HFF-Myc (cell line): ENCODE results near the gene YOD1.
A peak's percentile ranks its signal among the peaks of the same experiment; 100 is the strongest.

Experiments used
- DNase-seq: peaks from one replicate; pipeline ENCODE4 v3.0.0-alpha.2; 2011; ENCODE audit warnings: low read depth; ENCODE audit errors: extremely low read depth
- H3K4me3 ChIP-seq: replicated peaks from 2 replicates; pipeline ENCODE4 v1.5.1; 2011; ENCODE audit warnings: low read depth, mild to moderate bottlenecking, control low read depth, low read length
- TF ChIP-seq, protein P1 (sequence below): IDR thresholded peaks from 2 replicates; pipeline ENCODE4 v1.5.1; 2012; ENCODE audit warnings: mild to moderate bottlenecking, low read depth, low read length, control low read depth; ENCODE audit errors: missing control alignments

The YOD1 gene

DNA sequence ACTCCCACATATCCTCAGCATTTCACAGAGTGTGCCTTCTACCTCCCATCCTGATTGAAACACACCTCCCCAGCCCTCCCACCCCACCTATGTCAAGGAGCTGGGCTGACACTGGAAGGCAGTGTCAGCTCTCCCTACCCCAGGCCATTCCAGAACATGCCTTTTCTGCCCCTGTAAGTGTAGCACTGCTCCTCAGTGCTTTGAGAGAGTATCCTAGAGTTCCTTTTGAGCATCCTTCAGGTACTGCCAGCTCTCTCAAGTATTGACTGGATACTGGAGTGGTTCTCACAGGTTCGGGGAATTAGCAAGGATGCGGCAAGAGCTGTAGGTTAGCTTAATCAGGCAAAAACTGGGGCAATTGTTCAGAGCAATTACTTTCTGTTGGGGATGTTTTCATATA is 40.3 kb downstream of the YOD1 start:
- TF ChIP-seq, protein P1, sequence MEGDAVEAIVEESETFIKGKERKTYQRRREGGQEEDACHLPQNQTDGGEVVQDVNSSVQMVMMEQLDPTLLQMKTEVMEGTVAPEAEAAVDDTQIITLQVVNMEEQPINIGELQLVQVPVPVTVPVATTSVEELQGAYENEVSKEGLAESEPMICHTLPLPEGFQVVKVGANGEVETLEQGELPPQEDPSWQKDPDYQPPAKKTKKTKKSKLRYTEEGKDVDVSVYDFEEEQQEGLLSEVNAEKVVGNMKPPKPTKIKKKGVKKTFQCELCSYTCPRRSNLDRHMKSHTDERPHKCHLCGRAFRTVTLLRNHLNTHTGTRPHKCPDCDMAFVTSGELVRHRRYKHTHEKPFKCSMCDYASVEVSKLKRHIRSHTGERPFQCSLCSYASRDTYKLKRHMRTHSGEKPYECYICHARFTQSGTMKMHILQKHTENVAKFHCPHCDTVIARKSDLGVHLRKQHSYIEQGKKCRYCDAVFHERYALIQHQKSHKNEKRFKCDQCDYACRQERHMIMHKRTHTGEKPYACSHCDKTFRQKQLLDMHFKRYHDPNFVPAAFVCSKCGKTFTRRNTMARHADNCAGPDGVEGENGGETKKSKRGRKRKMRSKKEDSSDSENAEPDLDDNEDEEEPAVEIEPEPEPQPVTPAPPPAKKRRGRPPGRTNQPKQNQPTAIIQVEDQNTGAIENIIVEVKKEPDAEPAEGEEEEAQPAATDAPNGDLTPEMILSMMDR, result no peak
- no peak for DNase-seq
- H3K4me3 ChIP-seq, result no peak overlapping the region

DNA sequence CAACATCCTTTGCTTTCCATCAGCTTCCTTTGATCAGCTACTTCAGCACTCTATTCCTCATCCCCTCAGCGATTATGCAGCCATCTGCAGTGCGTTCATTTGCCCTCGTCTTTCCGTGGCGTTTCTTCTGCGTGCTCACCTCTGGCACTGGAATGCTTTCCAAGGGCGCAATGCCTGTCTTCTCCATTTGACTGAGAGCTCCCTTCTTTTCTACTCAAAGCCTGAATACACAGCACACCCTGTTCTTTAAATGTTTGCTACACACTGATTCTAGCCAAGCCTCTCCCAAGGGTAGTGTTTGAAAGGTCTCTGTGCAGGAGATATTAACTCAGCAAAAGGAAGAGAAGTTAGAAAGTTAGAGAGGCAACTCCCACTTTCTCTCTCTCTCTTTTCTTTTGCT is 41.1 kb downstream of the YOD1 start:
- no peak for DNase-seq
- TF ChIP-seq, protein P1, result no peak
- no peak overlapping the region for H3K4me3 ChIP-seq

DNA sequence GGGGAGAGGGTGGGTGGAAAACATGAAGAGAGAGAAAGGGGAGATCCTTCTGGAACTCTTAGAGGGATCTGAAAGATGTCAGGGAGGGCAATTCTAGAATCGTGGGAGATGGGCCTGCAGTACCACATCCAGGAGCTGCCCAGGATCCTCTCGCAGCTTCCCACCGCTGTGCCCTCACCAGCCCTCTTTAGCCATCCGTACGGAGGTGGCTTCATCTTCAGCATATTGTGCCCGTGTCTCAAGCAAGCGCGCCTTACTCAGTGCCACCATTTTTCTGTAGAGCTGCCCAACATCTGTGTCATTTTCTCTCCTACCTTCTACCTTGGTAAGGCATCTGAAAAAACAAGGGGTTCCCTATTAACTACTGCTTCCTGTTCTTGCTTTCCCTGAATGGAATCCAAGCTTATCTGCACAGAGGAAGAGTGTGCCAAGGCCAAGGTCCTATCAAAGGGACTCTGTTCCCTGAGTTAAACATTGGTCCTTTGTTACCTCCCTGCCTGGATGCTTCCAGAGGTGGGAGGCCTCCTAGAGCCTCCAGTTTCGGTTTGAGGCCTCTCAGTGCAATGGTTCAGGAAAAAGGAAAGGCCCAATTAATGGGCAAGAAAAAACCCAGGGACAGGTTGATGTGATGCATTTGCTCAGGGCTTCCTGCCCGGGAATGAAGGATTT is 41.7 kb downstream of the YOD1 start:
- H3K4me3 ChIP-seq, result no peak overlapping the region
- DNase-seq, result no peak
- TF ChIP-seq, protein P1, result no peak

DNA sequence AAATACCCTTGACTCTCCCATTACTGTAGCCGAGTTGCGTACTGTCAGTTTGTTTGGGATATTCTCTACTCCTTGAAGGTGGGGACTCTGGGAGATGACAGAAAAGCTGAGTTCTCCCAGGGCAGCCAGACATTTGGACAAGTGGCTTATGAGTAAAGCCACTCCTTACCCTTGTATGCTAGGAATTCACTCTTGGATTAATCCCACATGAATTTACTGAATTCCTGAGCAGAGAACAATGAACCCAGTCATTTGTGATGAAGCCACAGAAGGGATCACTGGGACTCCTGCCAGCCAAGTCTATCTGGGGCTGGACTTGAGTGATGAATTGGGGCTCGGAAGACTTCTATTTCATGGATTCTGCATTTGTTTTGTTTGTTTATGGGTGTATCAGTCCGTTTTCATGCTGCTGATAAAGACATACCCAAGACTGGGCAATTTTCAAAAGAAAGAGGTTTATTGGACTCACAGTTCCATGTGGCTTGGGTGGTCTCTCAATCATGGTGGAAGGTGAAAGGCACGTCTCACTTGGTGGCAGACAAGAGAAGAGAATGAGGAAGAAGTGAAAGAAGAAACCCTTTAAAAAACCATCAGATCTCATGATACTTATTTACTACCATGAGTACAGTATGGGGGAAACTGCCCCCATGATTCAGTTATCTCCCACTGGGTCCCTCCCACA is 43.5 kb downstream of the YOD1 start:
- TF ChIP-seq, protein P1, result no peak
- no peak overlapping the region for H3K4me3 ChIP-seq

DNA sequence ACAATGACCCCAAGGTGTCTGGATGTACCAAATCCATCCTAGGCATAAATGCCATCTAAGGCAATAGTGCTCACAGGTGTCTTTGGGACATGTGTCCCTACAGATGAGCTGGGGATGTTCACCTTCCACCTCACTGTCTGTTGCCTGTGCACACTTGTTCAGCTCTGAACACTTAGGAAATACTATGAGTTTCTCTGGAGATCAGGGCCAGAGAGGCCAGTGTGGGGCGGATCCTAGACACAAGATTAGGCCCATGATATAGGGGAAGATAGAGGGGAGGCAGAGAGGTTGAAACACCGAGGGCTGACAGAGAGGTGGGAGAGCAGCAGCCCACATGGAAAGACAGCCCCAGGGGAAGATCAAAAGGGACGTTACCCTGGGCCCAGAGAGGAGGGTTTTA is 44.1 kb downstream of the YOD1 start:
- TF ChIP-seq, protein P1, result no peak
- no peak for DNase-seq
- no peak overlapping the region for H3K4me3 ChIP-seq

More for the DNA sequence above, 43.5 kb downstream of the YOD1 start:
- peak; percentile 72 for DNase-seq

DNA sequence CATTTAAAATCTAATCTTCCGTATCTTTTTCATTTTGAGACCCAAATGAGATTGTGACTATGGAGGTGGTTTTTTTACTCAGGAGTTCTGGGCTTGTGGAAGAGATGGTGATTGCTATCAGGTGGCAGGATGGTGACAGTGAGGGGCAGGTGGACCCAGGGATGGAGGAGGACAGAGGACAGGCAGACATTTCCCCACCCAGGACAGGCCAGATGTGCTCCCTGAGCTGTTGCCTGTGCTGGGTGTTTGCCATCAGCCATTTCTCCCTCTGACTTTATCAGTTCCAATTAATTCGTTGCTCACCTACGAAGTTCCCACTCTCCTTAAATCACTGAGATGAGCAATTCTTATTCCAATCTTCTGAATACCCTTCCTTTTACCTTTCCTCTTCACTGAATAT is 44.9 kb downstream of the YOD1 start:
- TF ChIP-seq, protein P1, result no peak
- H3K4me3 ChIP-seq, result no peak overlapping the region
- DNase-seq, result no peak
